ENCODE data around the gene GSTM3. TPM values are rescaled to one million over a fixed set of nuclear protein-coding genes. Genes with fewer than 3 reads are reported as not detected.
"Not testable (repeated sequence)": the region's sequence is repeated elsewhere in the genome, so short reads cannot be mapped to it uniquely, and the experiment has no call there.

GSTM3 gene
- total RNA-seq, 2 donors from 2014 or later = 5.6 to 7.8 TPM

- not testable (repeated sequence) for ATAC-seq; H3K27me3 Mint-ChIP-seq; H3K27ac Mint-ChIP-seq; H3K36me3 Mint-ChIP-seq (ENCODE audit: low read depth); H3K9me3 ChIP-seq (ENCODE audit: control insufficient read depth, low read length, poor library complexity, severe bottlenecking); DNase-seq; H3K4me1 Mint-ChIP-seq; H3K4me3 Mint-ChIP-seq
These were observed 53.7 kb downstream of the GSTM3 start for GRCh38 chr1:109687109-109687508.

DNA sequence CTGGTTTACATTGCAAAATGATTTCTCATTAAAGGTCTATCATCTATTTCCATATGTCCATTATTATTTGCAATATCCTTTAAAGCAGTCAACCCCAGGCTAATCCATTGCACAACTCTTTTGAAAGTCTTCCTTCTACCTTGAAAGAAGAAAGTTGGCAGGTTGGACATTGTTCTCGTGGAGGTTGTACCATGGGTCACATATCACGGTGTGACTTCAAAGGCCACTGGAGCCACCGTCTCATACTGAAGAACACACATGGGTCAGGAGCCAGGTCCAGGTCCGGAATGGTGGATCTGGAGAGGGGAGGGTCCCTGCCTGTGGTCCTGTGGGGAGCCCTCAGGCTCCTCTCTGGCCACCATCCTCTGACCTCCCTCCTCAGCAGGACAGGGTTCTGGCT lies 54.9 kb downstream of the GSTM3 start:
- not testable (repeated sequence) for ATAC-seq; H3K36me3 Mint-ChIP-seq (ENCODE audit: low read depth); H3K4me1 Mint-ChIP-seq

GRCh38 chr1:109685399-109685798 lies 55.4 kb downstream of the GSTM3 start:
- H3K9me3 ChIP-seq (ENCODE audit: control insufficient read depth, low read length, poor library complexity, severe bottlenecking); H3K4me3 Mint-ChIP-seq; DNase-seq; H3K27me3 Mint-ChIP-seq; H3K36me3 Mint-ChIP-seq (ENCODE audit: low read depth); H3K4me1 Mint-ChIP-seq; ATAC-seq; H3K27ac Mint-ChIP-seq: not testable (repeated sequence)

More for the DNA sequence above, 54.9 kb downstream of the GSTM3 start:
- H3K27ac Mint-ChIP-seq; H3K27me3 Mint-ChIP-seq; H3K9me3 ChIP-seq (ENCODE audit: control insufficient read depth, low read length, poor library complexity, severe bottlenecking); DNase-seq; H3K4me3 Mint-ChIP-seq: not testable (repeated sequence)

DNA sequence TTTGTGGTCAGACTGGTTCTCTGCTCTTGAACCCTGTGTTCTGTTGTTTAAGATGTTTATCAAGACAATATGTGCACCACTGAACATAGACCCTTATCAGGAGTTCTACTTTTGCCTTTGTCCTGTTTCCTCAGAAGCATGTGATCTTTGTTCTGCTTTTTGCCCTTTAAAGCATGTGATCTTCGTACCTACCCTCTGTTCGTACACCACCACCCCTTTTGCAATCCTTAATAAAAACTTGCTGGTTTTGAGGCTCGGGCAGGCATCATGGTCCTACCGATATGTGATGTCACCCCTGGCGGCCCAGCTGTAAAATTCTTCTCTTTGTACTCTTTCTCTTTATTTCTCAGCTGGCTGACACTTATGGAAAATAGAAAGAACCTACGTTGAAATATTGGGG lies 56.1 kb downstream of the GSTM3 start:
- H3K4me3 Mint-ChIP-seq; H3K9me3 ChIP-seq (ENCODE audit: control insufficient read depth, low read length, poor library complexity, severe bottlenecking); H3K36me3 Mint-ChIP-seq (ENCODE audit: low read depth): not testable (repeated sequence)

More for the DNA sequence above, 56.1 kb downstream of the GSTM3 start:
- H3K27ac Mint-ChIP-seq, H3K4me1 Mint-ChIP-seq, H3K27me3 Mint-ChIP-seq, DNase-seq, ATAC-seq: not testable (repeated sequence)

Other genes with a start within 250 kb of the GSTM3 start
- gene CYB561D1, start 246.9 kb downstream of the GSTM3 start, total RNA-seq = 10 to 100 TPM; 21.0 to 23.5 TPM
- gene AMIGO1, start 231.3 kb downstream of the GSTM3 start, total RNA-seq = 1 to 10 TPM; 6.2 to 8.0 TPM
- under 1 TPM; 0.20 to 0.65 TPM for gene GPR61, start 201.2 kb downstream of the GSTM3 start, total RNA-seq
- 1 to 10 TPM; 7.8 to 8.8 TPM for gene GNAI3, start 192.4 kb downstream of the GSTM3 start, total RNA-seq
- gene GNAT2, start 121.4 kb downstream of the GSTM3 start, total RNA-seq = not detected
- gene AMPD2, start 121.2 kb downstream of the GSTM3 start, total RNA-seq = 100 to 1,000 TPM; 471 to 552 TPM
- 10 to 100 TPM; 17.0 to 18.0 TPM for gene GSTM4, start 84.9 kb downstream of the GSTM3 start, total RNA-seq
- gene GSTM2, start 73.0 kb downstream of the GSTM3 start, total RNA-seq = 100 to 1,000 TPM in 1 of 2 donors, 10 to 100 TPM in 1; 44.0 to 117 TPM
- 10 to 100 TPM in 1 of 2 donors, not detected in 1; 34.5 TPM for gene GSTM1, start 53.2 kb downstream of the GSTM3 start, total RNA-seq
- gene GSTM5, start 28.8 kb downstream of the GSTM3 start, total RNA-seq = under 1 TPM in 1 of 2 donors, not detected in 1; 0.60 TPM
- not detected for gene EPS8L3, start 22.9 kb upstream of the GSTM3 start, total RNA-seq
- 10 to 100 TPM; 15.4 to 20.3 TPM for gene CSF1, start 169.8 kb upstream of the GSTM3 start, total RNA-seq
- 10 to 100 TPM; 16.5 to 21.3 TPM for gene AHCYL1, start 243.7 kb upstream of the GSTM3 start, total RNA-seq